HG02970 (cell line): ENCODE data around the gene GAL3ST2.

Experiments
- ATAC-seq: cut with Tn5 transposase; IDR thresholded peaks from one replicate; pipeline ENCODE4 v1.9.1; 2021; ENCODE audit warnings: mild to moderate bottlenecking, moderate library complexity, moderate number of reproducible peaks; ENCODE audit not compliant: unreplicated experiment, low FRiP score

GAL3ST2 gene

DNA sequence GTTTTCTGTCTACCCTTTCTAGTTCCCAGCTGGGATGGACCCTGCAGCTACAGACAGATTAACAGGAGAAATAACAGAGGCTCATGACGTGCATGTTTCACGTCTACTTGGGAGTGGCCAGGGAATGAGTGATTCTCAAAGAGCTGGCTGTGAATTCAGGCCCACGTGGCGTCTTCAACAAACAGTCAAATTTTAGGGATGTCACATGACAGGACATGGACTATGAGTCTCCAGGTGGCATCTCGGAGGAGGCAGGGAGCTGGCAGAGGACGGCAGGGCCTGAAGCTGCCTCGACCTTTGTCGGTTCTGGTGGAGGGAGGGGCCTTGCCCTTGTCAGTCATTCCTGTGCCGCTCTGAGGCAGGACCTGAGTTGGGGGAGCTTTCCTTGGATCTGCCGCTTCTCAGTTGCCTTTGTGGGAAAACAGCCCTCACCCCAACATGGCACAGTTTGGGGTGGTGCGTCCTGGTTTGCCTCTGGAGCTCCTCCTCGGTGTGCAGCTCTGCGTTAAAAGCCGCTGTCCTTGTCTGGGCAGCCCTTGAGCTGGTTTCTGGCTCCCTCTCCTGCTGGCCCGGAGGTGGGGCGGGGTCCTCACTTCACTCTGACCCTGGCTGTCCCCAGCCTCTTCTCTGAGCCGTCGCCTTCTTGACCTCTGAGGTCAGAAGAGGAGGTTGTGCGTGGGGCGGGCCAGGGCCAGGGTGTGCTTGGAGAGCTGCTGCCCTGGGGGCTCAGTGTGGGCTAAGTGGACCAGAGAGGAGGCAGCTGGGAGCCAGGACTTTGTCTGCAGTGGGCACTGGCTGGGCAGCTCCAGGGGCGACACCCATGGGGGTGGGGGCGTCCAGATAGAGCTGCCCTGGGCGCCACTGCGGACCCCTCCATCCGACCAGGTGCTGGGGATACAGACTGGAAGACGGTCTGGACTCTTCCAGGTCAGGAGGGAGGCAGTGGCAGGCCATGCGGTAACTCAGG is 12.1 kb upstream of the GAL3ST2 start:
- no peak for ATAC-seq

DNA sequence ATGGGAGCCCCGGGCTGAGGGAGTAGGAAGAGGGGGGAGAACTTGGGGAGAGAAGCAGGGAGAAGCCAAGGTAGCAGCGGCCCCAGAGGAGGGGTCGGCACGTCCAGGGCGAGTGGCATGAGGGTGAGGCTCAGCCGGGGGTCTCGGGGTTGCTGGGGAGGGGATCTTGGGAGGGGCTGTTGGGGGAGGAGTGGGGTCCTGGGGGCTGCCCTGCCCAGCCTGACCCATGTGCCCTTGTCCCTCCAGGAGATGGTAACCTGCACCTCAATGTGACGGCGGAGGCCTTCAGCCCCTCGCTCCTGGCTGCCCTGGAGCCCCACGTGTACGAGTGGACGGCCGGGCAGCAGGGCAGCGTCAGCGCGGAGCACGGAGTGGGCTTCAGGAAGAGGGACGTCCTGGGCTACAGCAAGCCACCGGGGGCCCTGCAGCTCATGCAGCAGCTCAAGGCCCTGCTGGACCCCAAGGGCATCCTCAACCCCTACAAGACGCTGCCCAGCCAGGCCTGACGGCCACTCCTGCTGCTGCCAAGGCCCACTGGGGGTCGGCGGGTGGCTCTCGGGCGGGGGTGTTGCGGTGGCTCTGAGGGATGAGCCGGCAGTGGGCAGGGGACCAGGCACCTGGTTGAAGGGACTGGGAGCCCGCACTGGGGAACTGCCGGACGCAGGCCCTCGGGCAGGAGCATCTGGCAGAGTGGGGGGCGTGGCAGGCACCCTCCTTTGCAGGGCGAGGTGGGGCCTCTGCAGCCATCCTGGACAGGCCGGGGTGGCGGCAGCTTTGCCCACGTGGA is 9.0 kb upstream of the GAL3ST2 start:
- no peak for ATAC-seq

DNA sequence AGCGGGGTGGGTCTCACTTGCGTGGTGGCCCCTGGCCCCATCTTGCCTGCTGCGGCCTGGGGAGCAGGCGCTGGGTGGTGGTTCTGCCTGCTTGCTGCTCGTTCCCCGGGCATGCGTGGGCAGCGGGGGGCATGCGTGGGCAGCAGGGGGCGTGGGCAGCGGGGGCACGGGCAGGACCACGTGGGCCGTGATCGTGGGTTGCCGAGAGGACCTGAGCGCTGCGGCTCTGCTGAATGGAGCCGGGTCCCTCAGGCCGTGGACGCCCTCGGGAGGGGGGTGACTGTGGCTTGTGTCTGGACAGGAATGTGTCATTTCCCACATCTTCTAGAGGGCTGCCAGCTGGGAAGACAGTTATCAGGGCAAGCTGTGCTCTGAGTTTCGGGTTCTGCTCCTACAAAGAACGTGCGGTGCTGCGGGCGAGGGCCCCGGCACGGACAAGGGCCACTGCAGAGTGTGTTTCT is 8.3 kb upstream of the GAL3ST2 start:
- ATAC-seq = no peak

DNA sequence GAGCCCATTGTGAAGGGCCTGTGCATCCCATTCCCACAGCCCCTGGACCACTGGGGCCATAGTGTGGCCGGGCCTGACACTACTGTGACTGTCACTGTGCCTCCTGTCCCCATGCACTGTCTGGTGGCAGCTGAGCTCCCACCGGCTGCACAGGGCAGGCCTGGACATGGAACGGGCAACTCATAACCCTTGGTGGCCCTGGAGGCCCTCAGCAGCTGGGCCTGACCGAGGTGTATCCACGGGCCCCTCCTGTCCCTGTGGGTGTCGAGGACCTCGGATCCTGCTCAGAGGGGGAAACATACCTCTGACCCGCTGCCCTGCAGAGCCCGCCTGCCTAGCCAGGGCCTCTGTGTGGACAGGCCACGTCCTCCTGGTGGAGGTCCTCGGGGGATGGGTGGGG is 7.8 kb upstream of the GAL3ST2 start:
- ATAC-seq = no peak

DNA sequence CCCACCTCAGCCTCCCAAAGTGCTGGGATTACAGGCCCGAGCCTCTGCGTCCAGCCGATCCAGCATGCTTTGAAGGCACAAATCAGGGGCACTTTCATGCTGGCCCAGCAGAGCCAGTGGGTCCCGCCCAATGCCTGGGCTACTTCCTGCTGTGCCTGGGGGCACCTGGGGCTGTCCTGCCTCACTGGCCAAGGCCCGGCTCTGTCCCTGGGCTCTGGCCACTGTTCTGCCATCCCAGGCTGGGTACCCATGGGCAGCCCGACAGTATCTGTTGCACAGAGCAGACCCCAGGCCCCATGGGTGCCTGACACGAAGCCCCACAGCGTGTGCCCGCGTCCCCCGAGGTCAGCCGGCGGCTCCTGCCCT is 6.8 kb upstream of the GAL3ST2 start:
- ATAC-seq = no peak

DNA sequence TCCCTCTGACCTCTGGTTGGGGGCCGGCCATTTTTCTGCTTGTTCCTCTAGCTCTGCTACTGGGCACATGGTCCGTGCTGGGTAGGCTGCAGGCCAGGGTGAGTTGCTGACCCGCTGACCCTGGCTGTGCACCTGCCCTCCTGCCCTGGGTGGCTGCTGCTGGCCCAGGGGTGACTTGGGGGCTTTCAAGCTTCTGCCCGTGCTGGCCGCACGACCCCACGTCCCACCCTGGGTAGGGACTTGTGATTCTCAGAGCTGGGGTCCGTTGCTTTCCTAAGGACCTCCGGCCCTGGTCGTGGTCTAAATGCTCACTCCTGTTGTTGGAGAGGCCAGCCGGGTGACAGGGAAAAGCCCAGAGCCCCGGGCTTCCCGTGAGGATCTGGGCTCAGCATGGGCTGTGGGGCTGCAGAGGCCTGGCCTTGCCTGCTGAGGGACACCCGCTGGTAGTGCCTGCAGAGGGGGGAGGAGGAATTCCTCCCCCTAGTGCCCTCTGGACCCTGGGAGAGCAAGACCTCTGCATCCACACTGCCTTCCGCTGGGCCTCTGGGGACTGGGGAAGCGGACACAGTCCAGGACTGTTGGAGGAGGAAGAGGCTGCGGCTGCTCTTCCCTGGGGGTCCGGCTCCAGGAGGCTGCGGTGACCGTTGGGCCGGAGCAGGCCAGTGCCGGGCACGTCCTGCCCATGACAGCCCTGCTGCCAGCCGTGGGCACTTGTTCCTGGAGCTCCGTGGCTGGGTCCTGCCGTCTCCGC is 6.3 kb upstream of the GAL3ST2 start:
- ATAC-seq = no peak

DNA sequence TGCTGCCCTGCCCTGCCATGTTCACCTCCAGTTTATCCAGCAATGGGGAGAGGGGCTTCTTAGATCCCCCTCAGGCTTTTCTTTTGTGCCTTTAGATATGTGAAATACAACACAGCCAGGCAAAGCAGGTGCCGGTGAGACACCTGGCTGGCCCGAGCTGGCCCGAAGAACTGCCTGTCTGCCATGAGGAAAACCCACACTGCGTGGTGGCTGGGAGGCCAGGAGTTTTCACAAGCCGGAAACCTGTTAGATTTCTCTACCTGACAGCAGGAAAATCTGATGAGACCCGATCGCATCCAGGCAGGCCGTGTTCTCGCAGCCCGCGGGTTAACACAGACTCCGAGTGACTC is 5.7 kb upstream of the GAL3ST2 start:
- ATAC-seq = no peak

DNA sequence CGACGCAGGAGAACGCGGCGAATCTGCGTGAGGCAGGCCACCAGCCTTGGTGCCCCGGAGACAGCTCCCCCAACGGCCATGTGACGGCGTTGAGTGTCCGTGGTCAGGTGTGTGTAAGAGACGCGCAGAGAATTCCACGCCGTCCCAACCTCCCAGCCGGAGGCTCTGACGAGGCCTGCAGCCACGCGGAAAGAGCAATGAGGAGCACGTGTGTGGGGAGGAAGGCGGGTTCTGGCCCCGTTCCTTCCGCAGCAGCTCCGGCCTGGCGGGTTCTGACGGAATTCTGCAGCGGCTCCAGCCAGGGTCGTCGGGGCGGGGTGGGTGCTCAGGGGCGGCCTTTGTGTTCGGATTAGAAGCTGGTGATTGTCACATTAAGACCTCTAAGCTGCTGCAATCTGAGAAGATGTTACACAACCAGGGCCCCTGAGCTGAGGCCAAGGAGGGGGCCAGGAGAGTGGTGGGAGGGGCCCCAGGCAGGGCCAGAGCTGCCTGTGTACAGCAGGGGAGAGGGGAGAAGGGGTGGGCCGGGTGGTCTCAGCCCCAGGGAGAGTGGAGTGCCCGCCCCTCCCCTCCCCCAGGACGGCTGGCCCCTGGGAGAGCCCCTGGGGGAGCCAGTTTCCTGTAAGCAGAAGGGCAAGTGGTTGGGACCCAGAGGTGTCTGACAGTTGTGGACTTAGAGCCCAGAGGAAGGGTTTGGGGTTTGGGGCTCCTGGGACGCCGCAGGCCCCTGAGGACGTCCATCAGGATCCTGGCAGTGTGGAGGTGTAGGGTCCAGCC is 5.1 kb upstream of the GAL3ST2 start:
- ATAC-seq = no peak

DNA sequence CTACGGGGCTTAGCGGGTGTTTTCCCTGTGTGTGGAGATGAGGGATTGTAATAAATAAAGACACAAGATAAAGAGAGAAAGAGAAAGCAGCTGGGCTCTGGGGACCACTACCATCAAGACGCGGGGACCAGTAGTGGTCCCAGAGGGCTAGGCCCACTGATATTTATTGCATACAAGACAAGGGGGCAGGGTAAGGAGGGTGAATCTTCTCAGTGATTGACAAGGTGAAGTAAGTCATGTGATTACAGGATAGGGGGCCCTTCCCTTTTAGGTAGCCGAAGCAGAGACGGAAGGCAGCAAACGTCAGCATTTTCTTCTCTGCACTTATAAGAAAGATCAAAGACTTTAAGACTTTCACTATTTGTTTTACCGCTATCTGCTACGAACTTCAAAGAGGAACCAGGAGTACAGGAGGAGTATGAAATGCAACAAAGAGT is 4.5 kb upstream of the GAL3ST2 start:
- no peak for ATAC-seq

DNA sequence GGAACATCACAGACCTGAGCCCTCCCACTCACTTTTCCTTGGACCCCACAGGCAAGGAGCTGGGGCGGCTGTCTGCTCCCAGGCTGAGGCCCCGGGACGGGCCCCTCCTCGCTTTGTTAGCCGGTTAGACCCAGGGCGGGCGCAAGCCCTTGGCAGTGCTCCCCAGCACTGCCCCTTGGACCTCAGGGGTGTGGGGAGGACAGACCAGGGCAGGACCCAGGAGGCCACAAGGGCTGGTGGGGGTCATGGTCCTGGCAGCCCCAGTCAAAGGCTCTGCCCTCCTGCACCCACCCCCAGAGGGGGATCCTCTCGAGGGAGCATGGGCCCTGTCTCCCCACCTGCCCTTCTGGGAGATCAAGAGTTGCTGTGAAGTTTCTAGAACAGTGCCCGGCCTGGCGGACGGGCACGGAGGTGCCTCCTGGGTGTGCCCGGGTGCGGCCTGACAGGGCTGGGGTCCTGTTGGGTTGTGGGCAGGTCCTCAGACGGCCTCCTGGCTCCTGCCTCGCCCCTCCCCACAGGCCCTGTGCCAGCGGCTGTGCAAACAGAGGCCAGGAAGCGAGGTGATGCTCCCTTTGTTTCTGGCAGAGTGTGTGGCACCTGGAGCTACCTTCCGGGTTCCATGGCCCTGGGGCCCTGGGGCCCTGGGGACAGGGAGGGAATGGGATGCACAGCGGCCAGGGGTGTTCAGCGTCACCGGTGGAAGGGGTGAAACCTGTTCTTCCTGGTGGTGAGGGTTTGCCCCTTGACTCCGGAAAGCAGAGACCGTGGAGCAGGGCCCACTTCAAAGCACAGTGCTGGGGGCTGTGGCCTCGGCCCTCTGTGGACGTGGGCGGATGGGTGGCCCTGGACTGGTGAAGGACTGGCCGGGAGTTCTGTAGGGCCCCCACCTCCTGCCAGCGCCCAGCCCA is 2.9 kb upstream of the GAL3ST2 start:
- no peak for ATAC-seq

DNA sequence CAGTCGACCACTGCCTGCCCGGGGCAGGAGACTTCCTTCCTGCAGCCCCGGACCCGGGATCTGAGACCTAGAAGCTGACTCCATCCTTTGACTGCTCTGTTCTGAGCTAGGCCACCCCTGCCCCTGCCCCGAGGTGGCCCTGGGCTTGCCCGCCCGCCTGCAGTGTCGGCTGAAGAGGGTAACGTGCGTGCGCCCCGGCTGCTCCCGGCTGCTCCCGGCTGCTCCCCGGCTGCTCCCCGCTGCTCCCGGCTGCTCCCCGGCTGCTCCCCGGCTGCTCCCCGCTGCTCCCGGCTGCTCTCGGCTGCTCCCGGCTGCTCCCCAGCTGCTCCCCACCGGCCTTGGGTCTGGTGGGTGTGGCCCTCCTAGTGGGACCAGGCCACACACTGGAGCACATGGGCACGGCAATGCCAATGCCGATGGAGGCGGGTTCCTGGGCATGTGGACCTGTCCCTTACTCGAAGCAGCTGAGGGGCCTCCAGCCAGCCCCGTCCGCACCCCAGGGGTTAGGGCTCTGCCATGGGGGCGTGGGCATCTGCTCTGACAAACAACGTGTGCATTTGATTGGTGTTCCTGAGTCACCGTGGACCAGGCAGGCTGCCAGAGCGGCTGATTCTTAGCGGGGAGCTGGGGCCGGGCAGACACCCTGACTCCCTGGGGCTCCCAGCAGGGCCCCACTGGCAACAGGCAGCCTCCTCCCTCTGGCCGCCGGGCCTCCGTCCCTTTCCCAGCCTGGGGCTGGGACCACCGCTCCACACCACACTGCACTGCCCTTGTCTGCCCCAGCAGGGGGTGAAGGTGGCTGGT is 2.0 kb upstream of the GAL3ST2 start:
- ATAC-seq = no peak

DNA sequence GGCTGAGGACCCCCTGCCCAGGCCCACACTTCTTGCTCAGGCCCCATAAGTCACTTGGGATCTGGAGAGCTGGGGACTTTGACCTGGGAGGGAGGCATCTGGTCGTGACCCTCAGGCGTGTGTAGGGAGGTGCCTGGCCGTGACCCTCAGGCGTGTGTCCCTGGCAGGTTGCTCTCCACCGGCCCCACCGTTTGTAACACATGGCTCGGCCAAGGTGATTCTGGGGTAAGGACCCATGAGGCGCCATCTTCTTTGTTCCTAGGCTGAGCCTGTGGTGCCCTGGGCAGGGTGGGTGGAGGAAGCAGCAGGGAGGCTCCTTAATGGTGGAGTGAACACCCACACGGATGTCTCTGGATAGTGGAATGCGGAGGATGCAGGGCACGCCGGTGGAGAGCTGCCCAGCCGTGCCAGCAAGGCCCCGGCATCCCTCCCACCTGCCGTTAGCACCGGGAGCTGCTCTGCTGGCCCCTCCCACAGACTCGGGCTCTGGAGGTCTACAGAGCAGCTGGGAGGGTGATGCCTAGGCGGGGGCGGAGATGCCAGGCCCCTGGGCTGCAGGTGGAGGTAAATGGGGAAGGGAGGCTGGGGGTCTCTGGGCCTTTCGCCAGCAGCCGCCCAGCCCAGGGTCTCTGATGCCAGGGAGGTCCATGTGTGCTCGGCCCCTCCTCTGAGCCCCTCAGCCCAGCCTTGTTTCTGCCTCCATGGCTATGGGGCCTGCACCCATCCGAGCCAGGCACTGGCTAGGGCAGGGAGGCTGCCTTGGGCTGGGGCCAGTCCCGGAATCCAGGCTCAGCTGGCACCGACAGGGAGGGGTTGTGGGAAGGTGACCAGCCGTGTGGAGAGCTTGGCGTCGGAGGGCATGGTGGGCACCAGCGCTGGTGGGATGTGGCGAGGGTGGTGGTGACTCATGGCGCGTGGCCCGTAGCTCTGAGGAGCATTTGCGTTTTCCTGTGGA is 1.1 kb upstream of the GAL3ST2 start:
- no peak for ATAC-seq

DNA sequence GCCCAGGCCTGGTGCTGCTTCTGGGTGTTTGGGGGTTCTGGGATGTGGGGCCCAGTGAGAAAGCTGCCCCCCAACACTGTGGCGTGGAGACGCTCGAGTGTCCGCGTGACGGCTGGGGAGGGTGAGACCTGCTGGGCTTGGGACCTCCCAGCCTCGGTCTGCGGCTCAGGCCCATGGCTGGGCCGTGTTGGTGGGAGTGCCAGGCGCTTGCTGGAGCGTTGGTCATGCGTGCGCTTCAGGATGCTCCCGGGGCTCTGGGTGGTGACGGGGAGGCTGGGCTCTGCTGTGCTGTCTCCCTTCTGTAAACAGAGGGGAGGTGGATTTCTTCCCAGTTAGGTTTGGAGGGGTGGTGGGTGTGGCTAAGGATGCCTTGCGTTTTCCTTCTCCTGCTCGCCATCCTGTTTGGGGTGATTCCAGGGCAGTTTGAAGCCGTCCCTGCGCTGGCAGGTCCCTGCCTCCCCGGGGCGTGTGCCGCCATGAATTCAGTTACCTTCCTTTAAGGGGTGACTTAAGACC is 606 bp downstream of the GAL3ST2 start:
- ATAC-seq = no peak

DNA sequence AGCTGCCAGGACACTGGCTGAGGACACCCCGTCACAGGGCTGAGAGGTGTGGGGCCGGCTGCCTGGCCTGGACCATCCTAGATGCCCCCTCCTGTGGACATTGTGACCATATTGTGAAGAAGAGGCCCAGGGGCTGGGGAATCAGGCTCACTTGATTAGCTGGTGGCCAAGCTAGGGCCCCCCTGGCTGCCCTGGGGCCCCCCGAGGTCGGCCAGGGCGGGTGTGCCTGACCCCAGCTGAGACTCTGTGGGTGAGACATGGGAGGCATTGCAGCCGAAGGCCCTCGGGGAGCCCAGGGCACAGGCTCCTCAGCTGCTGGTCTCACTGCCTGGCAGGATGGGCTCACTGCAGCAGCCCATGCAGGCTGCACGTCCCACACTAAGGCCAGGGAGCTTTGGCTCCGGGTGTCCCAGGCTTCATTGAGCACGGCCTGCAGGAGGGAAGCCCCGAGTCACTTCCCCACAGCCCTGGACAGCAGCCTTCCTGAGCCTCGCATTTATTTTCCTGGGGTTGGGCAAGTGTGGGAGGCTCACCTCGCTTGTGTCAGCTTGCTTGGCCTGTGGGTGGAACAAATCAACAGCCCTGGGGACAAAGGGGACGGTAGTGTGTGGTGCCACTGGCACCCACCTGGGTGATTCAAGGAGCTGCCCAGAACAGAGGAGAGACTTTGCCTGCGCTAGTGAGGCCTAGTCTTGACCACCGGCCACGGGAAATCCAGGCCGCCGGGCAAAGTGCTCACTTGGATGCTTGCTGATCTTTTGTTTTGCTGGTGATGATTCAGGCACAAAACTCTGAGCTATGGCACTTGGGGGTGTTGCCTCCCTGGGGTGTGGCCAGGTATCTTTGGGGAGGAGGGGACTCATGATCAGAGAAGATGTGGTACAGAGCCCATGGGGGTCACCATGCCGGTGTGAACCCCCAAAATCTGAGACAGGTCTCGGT is 1.3 kb downstream of the GAL3ST2 start:
- no peak for ATAC-seq

DNA sequence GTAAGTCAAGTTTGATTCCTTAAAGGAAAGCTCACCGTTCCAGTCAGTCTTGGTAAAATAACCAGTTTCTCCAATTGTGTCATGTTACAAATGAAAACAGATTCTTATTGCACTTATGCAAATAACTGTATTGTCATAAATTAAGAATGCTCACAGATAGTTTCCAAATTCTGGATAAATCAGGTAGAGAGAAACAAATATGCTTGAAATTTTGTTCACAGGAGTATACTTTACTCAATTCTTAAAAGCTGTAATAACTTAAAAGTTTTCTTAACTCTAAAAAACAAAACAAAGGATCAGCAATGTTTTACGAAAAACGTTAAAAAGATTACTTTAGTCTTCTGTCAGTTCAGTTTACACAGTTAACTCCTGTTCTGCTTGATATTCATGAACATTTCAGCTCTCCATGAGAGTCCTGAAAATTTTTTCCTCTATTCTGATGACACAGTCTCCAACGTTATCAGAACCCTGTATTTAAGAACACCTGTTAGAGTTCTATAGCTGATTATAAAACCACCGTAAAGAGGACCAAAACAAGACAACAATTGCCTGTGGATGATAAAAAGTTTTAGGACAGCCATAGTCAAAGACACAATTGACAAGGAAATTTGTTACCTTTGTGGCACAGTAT is 4.4 kb downstream of the GAL3ST2 start:
- no peak for ATAC-seq
